LNCAP (cell line): ENCODE measurements around the gene PANK4.

Experiments used
- CTCF ChIP-seq: fragments of 450-650 bp; IDR thresholded peaks from 2 replicates; pipeline ENCODE4 v1.5.1; 2017; ENCODE audit warnings: mild to moderate bottlenecking

PANK4 gene

GRCh38 chr1:2525920-2526823, at the start of gene PANK4:
TSS of gene PANK4 (minus strand) at chr1:2526596. CDS start at chr1:2526587, 9 bp downstream.
- no peak for TF ChIP-seq CTCF

- TF ChIP-seq CTCF = no peak
Measured at GRCh38 chr1:2574350-2574749, 48.0 kb upstream of the PANK4 start.

GRCh38 chr1:2573250-2573920, 47.0 kb upstream of the PANK4 start:
- TF ChIP-seq CTCF = no peak

GRCh38 chr1:2571348-2571747, 45.0 kb upstream of the PANK4 start:
- TF ChIP-seq CTCF = no peak

- TF ChIP-seq CTCF = no peak
Measured at GRCh38 chr1:2570332-2570731, 43.9 kb upstream of the PANK4 start.

- no peak for TF ChIP-seq CTCF
Measured at GRCh38 chr1:2569060-2569459, 42.7 kb upstream of the PANK4 start.

- TF ChIP-seq CTCF = no peak
Measured at GRCh38 chr1:2567083-2567679, 40.8 kb upstream of the PANK4 start.
